K562 (cell line): ENCODE results near the gene ZSCAN21. TPM values are rescaled to one million over a fixed set of nuclear protein-coding genes. Genes with fewer than 3 reads are reported as not detected.

Source experiments
- ATAC-seq: fragments of 200-7000 bp; cut with Tn5 transposase; 3 replicates; pipeline ENCODE4 v1.9.1; 2020; ENCODE audit warnings: moderate library complexity
- BruUV-seq: library from RNA; stranded (reverse); fragments of 400-500 nt; replicated peaks from 2 replicates; lab custom pipeline; 2021; lab: Mats Ljungman, UMichigan
- CTCF ChIA-PET: fragments of 300-600 bp; formaldehyde crosslinking; extraction: SDS; loops from one replicate; lab custom pipeline; 2021; ENCODE audit warnings: low intra/inter-chr PET ratio; lab: Yijun Ruan, JAX
- POLR2A ChIA-PET: fragments of 300-600, 350-650 bp; sonication (Branson Sonifier 250); formaldehyde crosslinking; extraction: SDS; loops from one replicate; lab custom pipeline; 2021; ENCODE audit warnings: antibody characterized with exemption, inconsistent platforms; lab: Yijun Ruan, JAX
- DNase-seq, 4 experiments: peaks; one replicate each; pipeline versions ENCODE4 v3.0.0 to v3.0.0-alpha.2; 2011 to 2018; ENCODE audit warnings: low spot score in 3 of 4, mixed read lengths in 3 of 4; ENCODE audit errors: extremely low read depth in 1 of 4
- FAIRE-seq: peaks from 2 replicates; lab custom pipeline; 2011; peaks lifted over from hg19 to GRCh38; lab: Jason Lieb, UNC
- H2AFZ ChIP-seq: 2 replicates; pipeline ENCODE4 v1.6.0; 2011; ENCODE audit warnings: low read depth, low read length, control low read depth, inconsistent platforms
- H3K27ac ChIP-seq: fragments of 200-600 bp; 3 replicates; pipeline ENCODE4 v1.8.0; 2011; ENCODE audit warnings: low read depth, mild to moderate bottlenecking, control low read depth, inconsistent platforms, low read length, moderate library complexity, mixed read lengths; ENCODE audit errors: extremely low read depth
- H3K27me3 ChIP-seq, 2 experiments: fragments of 300-600 bp in 1 of 2; 2 replicates in 1 of 2; 3 replicates in 1 of 2; pipeline versions ENCODE4 v1.6.0 to v1.8.0; 2011; ENCODE audit warnings: inconsistent platforms in 2 of 2, low read length in 2 of 2, mild to moderate bottlenecking in 1 of 2, mixed read lengths in 1 of 2, moderate library complexity in 1 of 2; ENCODE audit not compliant: control insufficient read depth in 2 of 2, insufficient read depth in 2 of 2
- H3K36me3 ChIP-seq: fragments of 300-600 bp; 3 replicates; pipeline ENCODE4 v1.8.0; 2011; ENCODE audit warnings: mild to moderate bottlenecking, low read length, inconsistent platforms; ENCODE audit not compliant: control insufficient read depth, insufficient read depth
- H3K4me1 ChIP-seq, 2 experiments: fragments of 200-600 bp in 1 of 2; replicated peaks in 1 of 2; 2 replicates in 1 of 2; 3 replicates in 1 of 2; pipeline versions ENCODE4 v1.5.1 to v1.8.0; 2011; ENCODE audit warnings: inconsistent platforms in 2 of 2, low read length in 2 of 2, mild to moderate bottlenecking in 1 of 2, mixed read lengths in 1 of 2, moderate library complexity in 1 of 2; ENCODE audit not compliant: control insufficient read depth in 2 of 2, insufficient read depth in 2 of 2
- H3K4me2 ChIP-seq: 2 replicates; pipeline ENCODE4 v1.6.1; 2011; ENCODE audit warnings: low read length, control low read depth, inconsistent platforms, mixed read lengths; ENCODE audit not compliant: insufficient read depth
- H3K4me3 ChIP-seq: fragments of 200-600 bp; sonication (generic), shearing (Covaris generic); 2 replicates; pipeline ENCODE4 v1.5.1; 2016; ENCODE audit warnings: control low read depth, inconsistent platforms
- H3K79me2 ChIP-seq: fragments of 200-600 bp; 3 replicates; pipeline ENCODE4 v1.8.0; 2011; ENCODE audit warnings: low read length, inconsistent platforms; ENCODE audit not compliant: control insufficient read depth, insufficient read depth
- H3K9ac ChIP-seq, 2 experiments: 2 replicates each; pipeline versions ENCODE4 v1.6.0 to v1.6.1; 2011; ENCODE audit warnings: low read depth in 2 of 2, low read length in 2 of 2, control low read depth in 1 of 2, inconsistent platforms in 1 of 2, mild to moderate bottlenecking in 1 of 2, mixed read lengths in 1 of 2; ENCODE audit not compliant: insufficient read depth in 1 of 2
- H3K9me1 ChIP-seq: one replicate; pipeline ENCODE4 v1.6.0; 2011; ENCODE audit warnings: inconsistent platforms, mild to moderate bottlenecking, low read length, moderate library complexity; ENCODE audit not compliant: control insufficient read depth, insufficient read depth
- H3K9me3 ChIP-seq: replicated peaks from 2 replicates; pipeline ENCODE4 v1.5.1; 2011; ENCODE audit warnings: low read depth, low read length, inconsistent platforms; ENCODE audit not compliant: control insufficient read depth, insufficient read depth
- H4K20me1 ChIP-seq: replicated peaks from 2 replicates; pipeline ENCODE4 v1.6.1; 2011; ENCODE audit warnings: low read length, inconsistent platforms, mixed read lengths; ENCODE audit not compliant: control insufficient read depth, insufficient read depth
- CTCFL ChIP-seq: IDR thresholded peaks from 2 replicates; pipeline ENCODE4 v1.6.1; 2011; ENCODE audit warnings: borderline replicate concordance, low read depth, mild to moderate bottlenecking, moderate library complexity, low read length; ENCODE audit not compliant: insufficient read depth, poor library complexity, severe bottlenecking
- KAT2B ChIP-seq: IDR thresholded peaks from one replicate; pipeline ENCODE4 v1.6.1; 2012; ENCODE audit warnings: low read depth, mild to moderate bottlenecking, control low read depth, inconsistent platforms, low read length, moderate library complexity
- REST ChIP-seq, 2 experiments: fragments of 450-650 bp; formaldehyde crosslinking in 1 of 2; IDR thresholded peaks; 2 replicates each; pipeline versions ENCODE4 v1.4.0 to v1.6.1; 2014 to 2020; ENCODE audit warnings: mild to moderate bottlenecking in 2 of 2, borderline replicate concordance in 1 of 2, low read depth in 1 of 2
- SMC3 ChIP-seq: conservative IDR thresholded peaks from 2 replicates; pipeline ENCODE4 v1.6.1; 2011; ENCODE audit warnings: low read depth, low read length, improper control_type of control experiment; ENCODE audit not compliant: insufficient read depth
- ZEB2 ChIP-seq: fragments of 450-650 bp; IDR thresholded peaks from 2 replicates; pipeline ENCODE4 v1.6.1; 2016
- ZNF384 ChIP-seq: IDR thresholded peaks from 2 replicates; pipeline ENCODE4 v1.6.1; 2012; ENCODE audit warnings: low read depth, low read length, improper control_type of control experiment
- ZNF695 ChIP-seq: fragments of 450-650 bp; formaldehyde crosslinking; IDR thresholded peaks from 2 replicates; pipeline ENCODE4 v1.4.0; 2020; ENCODE audit warnings: mild to moderate bottlenecking, moderate library complexity
- WGBS: fragments of 100-300 bp; shearing (Covaris generic); methylation state at CpG from one replicate; pipeline ENCODE4 v1.1.6; 2016; ENCODE audit warnings: low coverage, mixed read lengths; ENCODE audit not compliant: insufficient coverage; ENCODE audit errors: missing lambda C conversion rate; 5-methylcytosine and 5-hydroxymethylcytosine counted together
- in situ Hi-C: fragments of 300-500 bp; cut with MboI; formaldehyde crosslinking; loops from 4 replicates; pipeline ENCODE4 v1.15.0; 2018; ENCODE audit warnings: inconsistent platforms, mixed read lengths
- intact Hi-C: fragments of 100-400 bp; cut with micrococcal nuclease; formaldehyde crosslinking; loops from 2 replicates; pipeline ENCODE4 v1.14.2; 2022
- polyA plus RNA-seq, 8 experiments: library from polyadenylated mRNA; depleted of rRNA in 4 of 8; stranded (reverse) in 5 of 8; unstranded in 3 of 8; fragments of >200 nt; fragmentation: Nextera tagmentation in 2 of 8; fragmentation: Illumina TruSeq in 1 of 8; extraction: Ambion mirVana in 2 of 8; extraction: Trizol in 1 of 8; gene quantifications; 2 replicates each; pipeline versions ENCODE4 v1.2.1 to v1.2.3, GENCODE V29; 2011 to 2014; ENCODE audit warnings: inconsistent platforms in 1 of 8, missing spikeins in 1 of 8
- total RNA-seq, 7 experiments: library from RNA; depleted of rRNA in 6 of 7; stranded (reverse); fragments of >200 nt in 6 of 7; fragmentation: Illumina TruSeq in 2 of 7; extraction: Trizol in 2 of 7; gene quantifications; 2 replicates each; pipeline versions ENCODE4 v1.2.1 to v1.2.3, GENCODE V29; 2011 to 2021; ENCODE audit warnings: low replicate concordance in 1 of 7
- TF ChIP-seq, protein P1 (sequence below), 3 experiments: IDR thresholded peaks in 2 of 3; conservative IDR thresholded peaks in 1 of 3; 2 replicates each; pipeline ENCODE4 v1.5.1; 2011 to 2012; ENCODE audit warnings: low read length in 3 of 3, mild to moderate bottlenecking in 3 of 3, control low read depth in 2 of 3, improper control_type of control experiment in 1 of 3, inconsistent platforms in 1 of 3, low read depth in 1 of 3, mixed read lengths in 1 of 3, moderate library complexity in 1 of 3; ENCODE audit not compliant: insufficient read depth in 2 of 3

The ZSCAN21 gene
- total and polyA plus RNA-seq, 9 of the 15 experiments (the other 6 are each of a cell fraction or from before 2014, with no cell fraction given), result 5.9 to 15.5 (median 13.2) TPM

DNA sequence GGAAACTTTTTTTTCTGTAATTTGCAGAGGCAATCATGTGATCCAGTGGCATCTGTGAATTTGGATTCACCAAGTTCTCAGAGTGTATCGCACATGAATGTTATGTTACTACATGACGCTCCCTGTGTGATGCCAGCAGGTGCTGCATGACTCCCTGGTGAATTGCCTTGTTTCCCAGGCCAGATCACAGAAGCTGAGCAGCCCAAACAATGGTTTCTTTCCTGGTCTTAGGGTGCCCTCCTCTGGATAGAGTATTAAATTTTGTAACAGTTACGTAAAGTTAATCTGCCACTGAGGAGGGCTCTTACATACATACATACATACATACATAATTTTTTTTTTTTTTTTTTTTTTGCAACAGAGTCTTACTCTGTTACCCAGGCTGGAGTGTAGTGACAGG lies 3.6 kb downstream of the ZSCAN21 start:
- FAIRE-seq, result peak; percentile 59
- TF ChIP-seq SMC3 (peak; percentile 39), ZEB2 (no peak), REST (IDR thresholded peaks at IDR 0.05; ENCODE audit: borderline replicate concordance) (peak; percentile 59; the same call in 1 of the 2 replicates), REST (CRISPR knock-in tag; IDR thresholded peaks at IDR 0.05; ENCODE audit: low read depth) (no peak), CTCFL (no peak), KAT2B (no peak), ZNF384 (peak; percentile 32; the same call in 1 of the 2 replicates), ZNF695 (no peak)
- TF ChIP-seq, protein P1, sequence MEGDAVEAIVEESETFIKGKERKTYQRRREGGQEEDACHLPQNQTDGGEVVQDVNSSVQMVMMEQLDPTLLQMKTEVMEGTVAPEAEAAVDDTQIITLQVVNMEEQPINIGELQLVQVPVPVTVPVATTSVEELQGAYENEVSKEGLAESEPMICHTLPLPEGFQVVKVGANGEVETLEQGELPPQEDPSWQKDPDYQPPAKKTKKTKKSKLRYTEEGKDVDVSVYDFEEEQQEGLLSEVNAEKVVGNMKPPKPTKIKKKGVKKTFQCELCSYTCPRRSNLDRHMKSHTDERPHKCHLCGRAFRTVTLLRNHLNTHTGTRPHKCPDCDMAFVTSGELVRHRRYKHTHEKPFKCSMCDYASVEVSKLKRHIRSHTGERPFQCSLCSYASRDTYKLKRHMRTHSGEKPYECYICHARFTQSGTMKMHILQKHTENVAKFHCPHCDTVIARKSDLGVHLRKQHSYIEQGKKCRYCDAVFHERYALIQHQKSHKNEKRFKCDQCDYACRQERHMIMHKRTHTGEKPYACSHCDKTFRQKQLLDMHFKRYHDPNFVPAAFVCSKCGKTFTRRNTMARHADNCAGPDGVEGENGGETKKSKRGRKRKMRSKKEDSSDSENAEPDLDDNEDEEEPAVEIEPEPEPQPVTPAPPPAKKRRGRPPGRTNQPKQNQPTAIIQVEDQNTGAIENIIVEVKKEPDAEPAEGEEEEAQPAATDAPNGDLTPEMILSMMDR (IDR thresholded peaks at IDR 0.05 in 2 of 3, conservative IDR thresholded peaks at IDR 0.05 in 1 of 3; ENCODE audit: insufficient read depth in 2 of 3, low read depth in 1 of 3, low read length in 3 of 3), result peak; percentile 31 to 72 (median 40); a peak in 3 of 6 replicates

More for the DNA sequence above, 3.6 kb downstream of the ZSCAN21 start:
- WGBS, result 66% methylated on average over 3 of the region's 3 CpGs
- H3K27ac ChIP-seq, result no peak overlapping the region
- ATAC-seq, result peak; percentile 27
- no TSS peak for BruUV-seq
- no peaks in the 10 kb centered on the region for H3K9me1 ChIP-seq
- H3K4me1 ChIP-seq, result peaks cover 3 to 14% of the 10 kb centered on the region in 2 experiments; a peak in 3 of 5 replicates
- H4K20me1 ChIP-seq, result no peaks in the 10 kb centered on the region
- POLR2A ChIA-PET, result interaction anchor here (0.7 to 1.7 kb wide), 2 partner anchors 14 to 138 kb away, joined by 3 to 7 read pairs; no protein-coding TSS in a partner anchor
- H3K9me3 ChIP-seq, result 0 out of 2 replicates have a peak, but pooled peaks cover 2% of the 10 kb centered on the region
- in situ Hi-C loops, result no loop called here
- peak in 3 of 4 experiments; percentile 49 to 63 (median 58) for DNase-seq
- no peak overlapping the region for H3K4me3 ChIP-seq
- CTCF ChIA-PET, result interaction anchor here (0.6 to 2.0 kb wide), 7 partner anchors 53 to 687 kb away, joined by 3 to 13 read pairs (median 5); no protein-coding TSS in a partner anchor
- no peak overlapping the region for H2AFZ ChIP-seq
- intact Hi-C loops, result loop anchor here (2.0 to 5.0 kb wide), 2 partner anchors 58 to 141 kb away; no protein-coding TSS in a partner anchor
- peaks cover 10% of the 10 kb centered on the region for H3K79me2 ChIP-seq
- H3K27me3 ChIP-seq, result no peaks in the 10 kb centered on the region
- no peak overlapping the region for H3K9ac ChIP-seq
- peaks cover 19% of the 10 kb centered on the region; the same call in 2 of the 3 replicates for H3K36me3 ChIP-seq
- H3K4me2 ChIP-seq, result no peak overlapping the region
